ENCODE results near the gene F12.
"Not testable (repeated sequence)": the region's sequence is repeated elsewhere in the genome, so short reads cannot be mapped to it uniquely, and the experiment has no call there.

F12 gene

GRCh38 chr5:177387405-177387804, 22.0 kb downstream of the F12 start:
- DNase-seq (ENCODE audit: low read depth): no peak

GRCh38 chr5:177386542-177386941, 22.8 kb downstream of the F12 start:
- no peak for DNase-seq (ENCODE audit: low read depth)

DNA sequence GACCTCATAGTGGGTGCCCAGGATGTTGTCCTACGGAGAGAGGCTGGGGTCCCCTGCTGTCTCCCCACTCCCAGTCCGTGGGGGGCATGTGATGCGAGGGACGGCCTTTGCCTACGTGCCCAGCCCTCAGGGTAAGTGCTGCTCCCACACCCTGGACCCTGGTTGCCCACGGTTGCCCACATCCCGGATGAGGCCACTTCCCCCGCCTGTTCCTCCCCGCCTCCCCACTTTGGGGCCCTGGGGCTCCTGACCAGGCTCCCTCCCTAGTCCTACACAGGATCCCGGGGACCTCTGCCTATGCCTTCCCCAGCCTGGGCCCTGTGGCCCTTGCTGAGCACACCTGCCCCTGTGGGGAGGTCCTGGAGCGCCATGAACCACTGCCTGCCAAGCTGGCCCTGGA, 23.6 kb downstream of the F12 start:
- DNase-seq (ENCODE audit: low read depth): no peak

DNA sequence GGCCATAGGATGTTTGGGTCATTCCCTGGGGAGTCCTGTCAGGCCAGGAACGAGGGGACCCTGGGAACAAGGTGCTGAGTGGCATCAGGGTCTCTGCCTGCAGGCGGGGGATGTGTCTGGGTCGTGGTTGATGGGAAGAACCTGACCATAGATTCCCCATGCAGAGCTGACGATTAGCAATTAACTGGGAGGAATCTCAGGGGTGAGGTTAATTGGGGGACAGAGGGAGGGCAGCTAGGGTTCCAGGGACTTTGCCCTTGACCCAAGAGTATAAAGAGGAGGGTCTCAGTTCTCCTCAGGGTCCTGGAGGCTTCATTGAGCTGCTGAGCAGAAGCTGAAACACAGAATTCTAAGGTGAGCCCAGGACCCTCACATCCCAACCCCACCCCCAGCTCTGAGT, 25.2 kb downstream of the F12 start, which contains the start of gene SLC34A1:
Gene SLC34A1 (plus strand): TSS at position 301 of the 400 bp plus-strand sequence. CDS start 1,308 bp downstream, outside the sequence.
- no peak for DNase-seq (ENCODE audit: low read depth)

- no peak for DNase-seq (ENCODE audit: low read depth)
Measured at GRCh38 chr5:177383181-177383580, 26.2 kb downstream of the F12 start.

- DNase-seq (ENCODE audit: low read depth): no peak
Measured at GRCh38 chr5:177382423-177383029, 26.8 kb downstream of the F12 start.

- no peak for DNase-seq (ENCODE audit: low read depth)
Measured at GRCh38 chr5:177380805-177381126, 28.6 kb downstream of the F12 start.

GRCh38 chr5:177378884-177379883, 30.2 kb downstream of the F12 start:
- DNase-seq (ENCODE audit: low read depth): peak; percentile 84

DNA sequence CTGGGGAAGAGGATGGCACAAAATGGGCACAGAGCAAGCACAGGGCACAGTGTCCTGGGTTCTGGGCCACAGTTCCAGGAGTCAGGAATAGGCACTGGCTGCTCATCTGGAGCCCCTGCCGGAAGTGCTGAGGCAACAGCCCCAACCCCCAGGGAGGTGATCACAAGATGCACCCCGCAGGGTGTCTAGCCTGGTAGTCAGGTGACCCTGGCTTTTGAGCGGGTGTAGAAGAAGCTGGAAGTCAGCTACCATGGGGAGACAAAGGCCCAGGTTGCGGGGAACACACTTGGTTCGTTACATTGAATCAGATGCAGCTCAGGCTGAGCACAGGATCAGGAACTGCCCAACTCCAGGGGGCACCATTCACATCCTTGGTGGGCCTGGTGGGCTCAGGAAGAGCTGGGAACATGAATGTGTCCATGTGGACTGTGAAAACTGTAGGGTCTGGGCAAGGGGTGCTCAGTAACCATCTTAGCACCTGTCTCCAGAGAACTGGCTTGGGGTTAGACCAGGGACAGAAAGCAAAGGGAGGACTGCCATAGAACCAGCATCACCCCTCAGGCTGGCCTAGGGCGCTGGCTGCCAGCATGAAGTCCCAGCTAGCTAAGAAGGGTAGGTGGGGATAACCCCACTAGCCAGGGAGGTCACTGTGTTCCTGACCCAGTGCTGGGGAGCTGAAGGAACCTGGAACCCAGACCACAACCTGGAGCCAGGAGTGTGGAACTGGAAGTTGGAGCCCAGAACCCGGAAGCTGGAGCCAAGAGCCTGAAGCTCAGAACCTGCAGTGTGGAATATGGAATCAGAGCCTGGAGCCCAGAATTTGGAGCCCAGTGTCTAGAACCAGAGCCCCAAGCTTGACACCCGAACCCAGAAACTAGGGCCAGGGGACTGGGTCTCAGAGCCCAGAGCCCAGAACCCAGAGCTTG, 31.2 kb downstream of the F12 start:
- DNase-seq (ENCODE audit: low read depth): no peak

DNA sequence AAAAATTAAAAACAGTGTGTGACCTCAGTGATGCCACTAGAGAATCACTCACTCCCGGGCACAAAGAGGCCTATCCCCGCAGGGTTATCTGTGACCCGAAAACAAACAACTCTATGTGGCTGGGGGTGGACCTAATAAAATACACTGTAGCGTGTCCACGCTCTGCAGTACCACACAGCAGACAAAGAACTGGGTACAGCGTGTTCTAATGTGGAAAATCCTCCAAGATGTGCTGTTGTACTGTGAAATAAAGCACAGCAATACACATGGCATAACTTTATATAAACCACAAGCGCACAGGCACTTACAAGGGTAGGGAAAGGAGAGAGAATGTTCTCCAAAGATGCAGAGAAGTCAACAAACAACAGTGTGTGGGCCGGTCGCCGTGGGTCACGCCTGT, 33.3 kb downstream of the F12 start:
- DNase-seq (ENCODE audit: low read depth): no peak

DNA sequence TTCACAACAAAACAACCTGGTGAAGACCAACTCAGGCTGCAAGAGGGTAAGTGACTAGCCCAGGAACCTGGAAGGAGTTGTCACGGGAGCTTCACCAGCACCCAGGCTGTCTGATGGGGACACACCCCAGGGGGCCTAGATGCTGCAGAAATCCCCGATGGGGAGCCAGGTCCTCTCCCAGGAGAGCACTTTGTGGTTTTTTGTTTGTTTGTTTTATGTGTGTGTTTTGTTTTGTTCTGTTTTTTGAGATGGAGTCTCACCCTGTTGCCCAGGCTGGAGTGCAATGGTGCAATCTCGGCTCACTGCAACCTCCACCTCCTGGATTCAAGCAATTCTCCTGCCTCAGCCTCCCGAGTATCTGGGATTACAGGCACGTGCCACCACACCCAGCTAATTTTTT, 33.8 kb downstream of the F12 start:
- not testable (repeated sequence) for DNase-seq (ENCODE audit: low read depth)

- DNase-seq (ENCODE audit: low read depth): no peak
Measured at GRCh38 chr5:177374211-177374610, 35.2 kb downstream of the F12 start.

GRCh38 chr5:177373806-177374205, 35.6 kb downstream of the F12 start:
- DNase-seq (ENCODE audit: low read depth): no peak

- no peak for DNase-seq (ENCODE audit: low read depth)
Measured at GRCh38 chr5:177372910-177373309, 36.5 kb downstream of the F12 start.

DNA sequence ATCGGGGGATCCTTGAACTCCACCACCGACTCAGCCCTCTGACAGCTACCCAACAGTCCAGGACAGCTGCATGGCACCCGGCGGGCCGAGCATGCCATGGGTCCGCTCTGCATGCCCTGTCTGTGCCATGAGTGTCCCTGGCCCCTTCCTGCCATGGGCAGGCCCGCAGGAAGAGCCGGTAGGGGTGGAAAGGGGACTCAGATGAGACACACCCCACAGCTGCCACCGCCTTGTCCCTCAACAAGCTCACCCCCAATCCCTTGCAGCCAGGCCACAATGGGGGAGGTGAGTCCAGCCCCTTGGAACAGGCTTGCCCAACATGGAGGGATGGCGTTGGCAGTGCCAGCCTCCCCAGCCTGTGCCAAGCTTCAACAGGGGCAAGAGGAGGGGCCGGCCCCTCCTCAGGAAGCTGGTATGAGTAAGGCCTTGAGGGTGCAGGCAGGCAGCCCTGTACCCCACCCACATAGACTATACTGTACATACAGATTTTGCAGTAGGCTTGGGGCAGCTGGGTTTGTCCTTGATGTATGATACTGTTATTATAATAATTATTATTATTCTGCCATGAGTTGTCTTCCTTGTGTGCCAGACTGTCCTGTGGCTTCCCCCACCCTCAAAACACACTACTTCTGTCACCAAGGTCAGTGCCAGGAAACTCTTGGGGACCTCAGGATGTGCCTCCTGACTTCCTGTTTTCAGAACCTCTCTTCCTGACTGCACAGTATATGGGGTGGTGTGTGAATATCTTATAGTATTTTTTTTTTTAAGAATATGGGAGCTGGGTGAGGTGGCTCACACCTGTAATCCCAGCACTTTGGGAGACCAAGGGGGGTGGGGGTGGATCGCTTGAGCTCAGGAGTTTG, 37.1 kb downstream of the F12 start:
- DNase-seq (ENCODE audit: low read depth): no peak

GRCh38 chr5:177371120-177372033, 38.0 kb downstream of the F12 start:
- no peak for DNase-seq (ENCODE audit: low read depth)

- DNase-seq (ENCODE audit: low read depth): peak; percentile 43
Measured at GRCh38 chr5:177370488-177371119, 38.8 kb downstream of the F12 start.

DNA sequence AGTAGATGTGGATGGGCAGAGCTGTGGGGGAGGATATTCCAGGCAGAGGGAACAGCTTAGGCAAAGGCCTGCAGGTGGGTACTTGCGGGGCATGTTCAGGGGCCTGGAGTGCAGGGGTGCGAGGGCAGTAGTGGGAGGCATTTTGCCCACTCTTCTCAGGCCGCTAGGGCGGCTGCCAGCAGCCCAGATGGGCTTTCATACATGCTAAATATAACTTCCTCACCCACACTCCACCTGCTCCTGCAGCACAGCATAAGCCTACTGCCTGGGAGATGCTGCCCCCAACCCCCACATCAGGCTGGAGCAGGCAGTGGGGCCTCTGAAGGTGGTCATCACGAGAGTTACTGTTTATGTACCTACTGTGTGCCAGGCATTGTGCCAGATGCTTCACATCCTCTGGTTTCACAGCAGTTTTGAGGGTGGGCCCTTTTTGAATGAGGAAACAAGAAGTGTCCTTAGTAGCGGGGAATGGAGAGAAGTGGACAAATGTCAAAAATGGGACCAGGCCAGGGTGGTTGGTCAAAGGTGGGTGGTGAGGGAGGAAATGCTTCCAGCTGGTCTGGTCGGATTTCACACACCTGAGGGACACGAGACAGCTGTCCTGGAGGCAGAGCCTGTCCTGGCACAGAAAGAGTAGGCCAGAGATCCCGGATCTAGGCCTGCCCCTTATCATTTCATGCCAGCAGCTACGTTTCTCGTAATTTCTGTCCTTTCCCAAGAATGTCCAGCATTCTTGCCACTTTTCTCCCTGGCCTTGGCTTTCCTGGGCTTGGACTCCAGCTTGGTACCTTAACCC, 39.5 kb downstream of the F12 start:
- no peak for DNase-seq (ENCODE audit: low read depth)
